Choroid plexus epithelial cell (primary cell): ENCODE data around the gene SKAP1.

ENCODE experiments used
- DNase-seq: peaks from one replicate; pipeline ENCODE4 v3.0.0-alpha.2; 2010; ENCODE audit warnings: low read depth
- H3K4me3 ChIP-seq: 2 replicates; pipeline ENCODE4 v1.5.1; 2011; ENCODE audit warnings: low read depth, mild to moderate bottlenecking, control low read depth, low read length, moderate library complexity
- TF ChIP-seq, protein P1 (sequence below): conservative IDR thresholded peaks from 2 replicates; pipeline ENCODE4 v1.5.1; 2011; ENCODE audit warnings: low read depth, mild to moderate bottlenecking, control low read depth, inconsistent platforms, low read length, moderate library complexity

Gene SKAP1

DNA sequence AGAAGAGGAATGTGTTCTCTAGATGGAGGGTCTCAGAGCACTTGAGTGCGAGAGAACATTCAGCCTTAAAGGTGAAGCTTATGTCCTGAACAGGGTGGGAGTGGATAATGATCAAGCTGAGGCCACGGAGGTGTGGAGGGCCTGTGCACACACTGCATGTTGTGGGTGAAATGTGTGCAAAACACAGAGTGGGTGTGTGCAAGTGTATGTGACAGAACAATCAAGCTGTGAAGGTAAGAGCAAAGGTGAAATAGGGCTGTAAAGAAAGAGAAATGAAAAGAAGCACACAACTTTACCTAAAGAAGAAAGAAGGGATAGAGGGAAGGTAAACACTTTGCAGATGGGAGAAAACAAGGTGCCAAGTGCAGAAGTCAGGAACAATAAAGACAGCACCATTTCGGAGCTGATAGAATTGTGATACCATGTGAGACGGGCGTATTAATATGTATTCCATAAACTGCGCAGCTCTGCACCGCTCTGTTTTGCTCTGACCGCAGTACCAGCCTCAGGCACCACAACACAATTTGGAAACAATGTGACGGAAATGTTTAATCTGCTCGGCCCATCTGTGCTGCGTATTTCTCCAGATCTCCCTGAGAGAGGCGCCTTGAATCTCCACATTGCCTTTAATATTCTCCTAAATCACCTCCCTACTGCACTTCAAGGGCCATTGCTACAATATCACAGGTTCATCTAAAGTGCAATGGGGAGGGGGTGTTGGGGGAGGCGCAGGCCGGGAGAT lies 281.8 kb downstream of the SKAP1 start:
- no peak for DNase-seq
- no peak overlapping the region for H3K4me3 ChIP-seq
- TF ChIP-seq, protein P1, sequence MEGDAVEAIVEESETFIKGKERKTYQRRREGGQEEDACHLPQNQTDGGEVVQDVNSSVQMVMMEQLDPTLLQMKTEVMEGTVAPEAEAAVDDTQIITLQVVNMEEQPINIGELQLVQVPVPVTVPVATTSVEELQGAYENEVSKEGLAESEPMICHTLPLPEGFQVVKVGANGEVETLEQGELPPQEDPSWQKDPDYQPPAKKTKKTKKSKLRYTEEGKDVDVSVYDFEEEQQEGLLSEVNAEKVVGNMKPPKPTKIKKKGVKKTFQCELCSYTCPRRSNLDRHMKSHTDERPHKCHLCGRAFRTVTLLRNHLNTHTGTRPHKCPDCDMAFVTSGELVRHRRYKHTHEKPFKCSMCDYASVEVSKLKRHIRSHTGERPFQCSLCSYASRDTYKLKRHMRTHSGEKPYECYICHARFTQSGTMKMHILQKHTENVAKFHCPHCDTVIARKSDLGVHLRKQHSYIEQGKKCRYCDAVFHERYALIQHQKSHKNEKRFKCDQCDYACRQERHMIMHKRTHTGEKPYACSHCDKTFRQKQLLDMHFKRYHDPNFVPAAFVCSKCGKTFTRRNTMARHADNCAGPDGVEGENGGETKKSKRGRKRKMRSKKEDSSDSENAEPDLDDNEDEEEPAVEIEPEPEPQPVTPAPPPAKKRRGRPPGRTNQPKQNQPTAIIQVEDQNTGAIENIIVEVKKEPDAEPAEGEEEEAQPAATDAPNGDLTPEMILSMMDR = no peak

DNA sequence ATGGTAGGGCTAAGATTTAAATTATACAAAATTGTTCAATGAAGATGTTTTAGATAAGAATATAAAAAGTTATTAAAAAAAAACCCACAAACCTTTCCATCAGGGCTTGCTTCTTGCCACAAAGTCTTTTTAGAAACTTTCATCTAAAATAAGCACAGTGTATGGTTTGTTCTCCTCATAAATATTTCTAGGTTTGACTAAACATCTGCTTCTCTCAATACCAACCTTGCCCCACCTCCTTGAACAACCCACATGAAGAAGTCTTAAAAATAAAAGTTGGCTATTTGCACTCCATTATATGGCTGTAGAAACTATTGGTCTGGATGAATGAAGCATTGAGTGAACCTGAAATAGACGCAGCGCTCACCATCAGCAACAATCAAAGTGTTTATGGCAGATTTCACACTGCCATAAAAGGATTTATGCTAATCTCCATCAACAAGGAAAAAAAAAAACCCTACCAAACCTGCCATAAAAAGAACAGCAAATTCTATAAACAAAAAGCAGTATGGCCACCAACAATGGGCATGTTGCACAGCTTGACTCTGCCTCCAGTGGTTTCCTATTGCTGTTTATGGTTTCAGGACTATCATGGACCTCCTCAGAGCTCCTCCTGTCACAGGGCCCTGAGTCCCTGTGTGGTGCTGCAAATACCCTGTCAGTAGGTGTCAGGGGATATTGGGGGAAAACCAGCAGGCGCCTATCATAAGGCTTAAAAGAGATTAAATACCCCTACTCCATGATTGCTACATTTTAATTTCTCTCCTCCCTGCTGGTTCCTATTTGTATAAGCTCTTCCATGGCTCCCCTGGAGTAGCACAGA lies 284.8 kb downstream of the SKAP1 start:
- no peak for DNase-seq
- TF ChIP-seq, protein P1 = no peak
- H3K4me3 ChIP-seq = no peak overlapping the region

DNA sequence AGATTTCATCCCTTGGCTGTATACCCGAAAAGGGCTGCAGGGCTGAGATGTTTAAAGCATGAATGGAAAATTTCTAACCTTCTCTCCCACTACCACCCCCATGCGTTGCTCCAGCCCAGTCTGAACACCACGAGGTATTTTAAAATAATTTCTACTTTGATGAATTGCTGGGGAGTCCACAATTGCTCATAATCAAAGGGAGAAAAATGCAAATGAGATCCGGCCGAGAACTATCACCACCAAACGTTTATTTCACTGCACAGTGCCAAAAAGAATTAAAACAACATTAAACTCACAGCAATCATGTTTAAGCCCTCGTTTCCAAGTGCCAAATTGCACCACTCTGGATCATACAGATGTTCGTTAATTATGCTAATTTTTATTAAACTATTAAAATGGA lies 285.8 kb downstream of the SKAP1 start:
- H3K4me3 ChIP-seq = no peak overlapping the region
- no peak for DNase-seq
- TF ChIP-seq, protein P1 = no peak

DNA sequence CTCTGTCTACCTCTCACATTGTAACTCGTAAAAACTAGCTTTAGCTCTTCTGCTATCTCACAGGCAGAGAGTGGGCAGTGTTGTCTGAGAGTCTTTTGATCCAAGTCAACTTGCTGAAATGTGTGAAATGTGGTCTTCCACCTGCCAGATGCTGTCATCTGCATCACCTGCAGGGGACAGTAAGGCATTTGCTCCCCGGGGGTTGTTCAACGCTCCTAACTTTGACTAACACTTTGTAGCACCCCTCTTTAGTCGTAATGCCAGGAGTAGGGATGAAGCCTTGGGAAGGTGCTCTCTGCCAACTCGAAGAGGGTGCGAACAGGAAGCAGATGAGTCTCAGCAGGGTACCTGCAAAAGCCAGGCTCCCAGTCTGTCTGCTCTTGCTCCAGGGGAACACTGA lies 286.4 kb downstream of the SKAP1 start:
- H3K4me3 ChIP-seq = no peak overlapping the region
- DNase-seq = no peak
- TF ChIP-seq, protein P1 = no peak

DNA sequence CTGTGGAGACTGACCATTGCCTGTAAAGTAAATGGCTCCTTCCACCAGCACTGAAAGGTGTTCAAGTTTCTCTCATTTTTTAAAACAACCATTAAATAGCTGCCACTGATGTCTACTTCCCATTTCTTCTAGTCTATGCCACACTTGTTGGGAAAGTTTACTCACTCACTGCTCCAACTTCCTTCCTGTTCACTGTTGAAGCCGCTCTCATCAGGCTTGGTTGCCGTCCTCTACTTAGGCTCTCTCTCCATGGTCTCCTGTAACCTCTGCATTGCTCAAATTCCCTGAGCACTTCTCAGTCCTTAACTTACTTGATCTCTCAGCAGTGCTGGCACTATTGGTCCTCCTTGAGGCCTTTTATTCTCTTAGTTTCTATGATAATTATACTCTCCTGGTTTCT lies 290.1 kb downstream of the SKAP1 start:
- TF ChIP-seq, protein P1 = no peak
- H3K4me3 ChIP-seq = no peak overlapping the region
- peak; percentile 45 for DNase-seq

DNA sequence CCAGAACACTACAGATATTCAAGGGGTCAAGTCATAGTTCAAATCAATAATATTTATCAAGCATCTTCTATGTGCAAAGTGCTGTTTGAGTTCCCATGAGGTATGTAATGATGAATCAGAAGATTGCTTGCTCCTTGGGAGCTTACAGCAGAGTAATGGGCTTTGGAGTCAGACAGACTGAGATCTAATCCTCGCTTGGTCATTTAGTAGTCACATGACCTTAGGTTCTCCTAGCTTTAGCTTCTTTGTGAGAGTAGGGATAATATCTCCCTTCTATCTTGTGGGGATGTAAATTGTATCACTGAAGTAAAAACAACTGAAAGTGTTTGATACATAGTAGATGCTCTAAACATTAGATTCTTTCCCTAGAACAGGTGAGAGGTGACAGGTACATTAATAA lies 292.4 kb downstream of the SKAP1 start:
- DNase-seq = no peak
- TF ChIP-seq, protein P1 = no peak
- H3K4me3 ChIP-seq = no peak overlapping the region
